Measurements from ENCODE around the gene USP17L27.

GRCh38 chr4:9384126-9384525 lies 40.2 kb downstream of the USP17L27 start:
- TF ChIP-seq CTCF (IDR thresholded peaks at IDR 0.05; ENCODE audit: insufficient read depth, low read length) (no peak), REST (IDR thresholded peaks at IDR 0.05; ENCODE audit: insufficient replicate concordance, low read depth) (no peak), POLR2AphosphoS5 (IDR thresholded peaks at IDR 0.05; ENCODE audit: low read depth) (no peak), GABPA (IDR thresholded peaks at IDR 0.05; ENCODE audit: low read depth) (no peak), SPI1 (IDR thresholded peaks at IDR 0.05; ENCODE audit: borderline replicate concordance, low read depth) (no peak)

All from HL-60 (cell line).